Neuronal stem cell (in vitro differentiated cells): ENCODE data around the gene ADAMTS15.

Experiments used
- DNase-seq: peaks from one replicate; pipeline ENCODE4 v3.0.0-alpha.2; 2013; ENCODE audit warnings: low spot score
- H2AFZ ChIP-seq: one replicate; pipeline ENCODE4 v1.6.1; 2013; ENCODE audit warnings: mild to moderate bottlenecking, low read length, inconsistent platforms
- H2AK5ac ChIP-seq: 2 replicates; pipeline ENCODE4 v1.6.1; 2013; ENCODE audit warnings: low read depth, mild to moderate bottlenecking, inconsistent platforms, low read length, moderate library complexity, mixed read lengths
- H2BK120ac ChIP-seq: 2 replicates; pipeline ENCODE4 v1.6.1; 2013; ENCODE audit warnings: low read depth, mild to moderate bottlenecking, inconsistent platforms, low read length, moderate library complexity, mixed read lengths
- H2BK12ac ChIP-seq: one replicate; pipeline ENCODE4 v1.6.1; 2013; ENCODE audit warnings: low read length, inconsistent platforms
- H2BK15ac ChIP-seq: 2 replicates; pipeline ENCODE4 v1.6.1; 2013; ENCODE audit warnings: mild to moderate bottlenecking, low read length, inconsistent platforms, mixed read lengths
- H2BK5ac ChIP-seq: one replicate; pipeline ENCODE4 v1.6.1; 2013; ENCODE audit warnings: inconsistent platforms, mild to moderate bottlenecking, low read length, moderate library complexity
- H3K14ac ChIP-seq: one replicate; pipeline ENCODE4 v1.6.1; 2013; ENCODE audit warnings: low read length, inconsistent platforms
- H3K18ac ChIP-seq: 2 replicates; pipeline ENCODE4 v1.6.1; 2013; ENCODE audit warnings: low read length, inconsistent platforms
- H3K23ac ChIP-seq: 2 replicates; pipeline ENCODE4 v1.6.1; 2013; ENCODE audit warnings: low read depth, mild to moderate bottlenecking, mixed read lengths, low read length, inconsistent platforms; ENCODE audit not compliant: poor library complexity
- H3K27ac ChIP-seq: replicated peaks from 3 replicates; pipeline ENCODE4 v1.5.1; 2013; ENCODE audit warnings: low read length, inconsistent platforms
- H3K27me3 ChIP-seq, 3 experiments: 2 replicates each; pipeline ENCODE4 v1.6.1; 2013; ENCODE audit warnings: low read length in 3 of 3, mild to moderate bottlenecking in 2 of 3, inconsistent platforms in 1 of 3, low read depth in 1 of 3, mixed read lengths in 1 of 3, moderate library complexity in 1 of 3; ENCODE audit not compliant: control insufficient read depth in 3 of 3, insufficient read depth in 3 of 3
- H3K36me3 ChIP-seq, 2 donors: replicated peaks in 1 of 2; 2 replicates each; pipeline ENCODE4 v1.6.1; 2013; ENCODE audit warnings: low read length in 2 of 2; ENCODE audit not compliant: control insufficient read depth in 2 of 2, insufficient read depth in 2 of 2
- H3K4ac ChIP-seq: 2 replicates; pipeline ENCODE4 v1.6.1; 2013; ENCODE audit warnings: inconsistent platforms, mild to moderate bottlenecking, low read length, moderate library complexity
- H3K4me1 ChIP-seq, 2 donors: 1 replicate in 1 of 2; 2 replicates in 1 of 2; pipeline ENCODE4 v1.6.1; 2013; ENCODE audit warnings: low read length in 2 of 2, low read depth in 1 of 2; ENCODE audit not compliant: control insufficient read depth in 2 of 2, insufficient read depth in 1 of 2
- H3K4me2 ChIP-seq: one replicate; pipeline ENCODE4 v1.6.1; 2013; ENCODE audit warnings: mild to moderate bottlenecking, low read length, inconsistent platforms; ENCODE audit not compliant: insufficient read depth, poor library complexity, severe bottlenecking
- H3K4me3 ChIP-seq, 2 donors: 2 replicates each; pipeline ENCODE4 v1.5.1; 2013; ENCODE audit warnings: low read length in 2 of 2, mild to moderate bottlenecking in 2 of 2, inconsistent platforms in 1 of 2, moderate library complexity in 1 of 2
- H3K79me1 ChIP-seq: one replicate; pipeline ENCODE4 v1.6.1; 2013; ENCODE audit warnings: low read depth, mild to moderate bottlenecking, inconsistent platforms, low read length, moderate library complexity
- H3K9ac ChIP-seq: one replicate; pipeline ENCODE4 v1.6.1; 2013; ENCODE audit warnings: mild to moderate bottlenecking, low read depth, low read length, inconsistent platforms; ENCODE audit not compliant: poor library complexity
- H3K9me3 ChIP-seq, 2 donors: replicated peaks in 1 of 2; 2 replicates each; pipeline versions ENCODE3 to v1.6.1; 2013; ENCODE audit warnings: low read length in 2 of 2, mild to moderate bottlenecking in 2 of 2, inconsistent platforms in 1 of 2, low read depth in 1 of 2, mixed read lengths in 1 of 2, moderate library complexity in 1 of 2; ENCODE audit not compliant: control insufficient read depth in 2 of 2, insufficient read depth in 1 of 2
- H4K8ac ChIP-seq: one replicate; pipeline ENCODE4 v1.6.1; 2013; ENCODE audit warnings: low read depth, mild to moderate bottlenecking, inconsistent platforms, low read length, moderate library complexity
- H4K91ac ChIP-seq: one replicate; pipeline ENCODE4 v1.6.1; 2013; ENCODE audit warnings: low read length, low read depth, mild to moderate bottlenecking, inconsistent platforms; ENCODE audit not compliant: poor library complexity
- WGBS, 2 donors: extraction: QIAGEN DNeasy Blood & Tissue Kit; methylation state at CpG; one replicate each; pipeline ENCODE4 v1.1.7; 2013; ENCODE audit warnings: missing lambda C conversion rate in 2 of 2, mixed read lengths in 1 of 2; ENCODE audit not compliant: insufficient read length in 2 of 2, insufficient replicate concordance in 1 of 2; ENCODE audit errors: extremely low coverage in 2 of 2; 5-methylcytosine and 5-hydroxymethylcytosine counted together

The ADAMTS15 gene

GRCh38 chr11:130471731-130472433, 23.4 kb downstream of the ADAMTS15 start:
- Histone ChIP-seq H2BK120ac (no peak overlapping the region), H3K14ac (no peak overlapping the region), H3K9me3 (no peaks in the 10 kb centered on the region), H2AK5ac (no peak overlapping the region), H3K36me3 (peaks cover 0 to 5% of the 10 kb centered on the region in 2 donors), H3K23ac (no peak overlapping the region), H3K18ac (peak overlapping the region; percentile 67), H2BK12ac (no peak overlapping the region), H3K4ac (no peak overlapping the region), H3K79me1 (no peaks in the 10 kb centered on the region), H2BK15ac (no peak overlapping the region), H4K91ac (no peak overlapping the region), H2BK5ac (no peak overlapping the region), H3K4me2 (no peak overlapping the region), H3K27me3 (no peaks in the 10 kb centered on the region), H3K27ac (no peak overlapping the region), H3K9ac (no peak overlapping the region), H3K4me3 (no peak overlapping the region), H3K4me1 (peaks cover 3 to 4% of the 10 kb centered on the region in 2 donors), H2AFZ (no peak overlapping the region), H4K8ac (no peak overlapping the region)
- no peak for DNase-seq
- no CpG with 5 or more reads among the region's 11 CpGs for WGBS, 2 donors

- Histone ChIP-seq H3K36me3 (peaks cover 0 to 5% of the 10 kb centered on the region in 2 donors), H2AK5ac (peak overlapping the region; percentile 78), H3K4me1 (peaks cover 3 to 4% of the 10 kb centered on the region in 2 donors), H3K9ac (no peak overlapping the region), H2AFZ (no peak overlapping the region), H3K27ac (no peak overlapping the region), H3K4me3 (no peak overlapping the region), H4K91ac (no peak overlapping the region), H2BK120ac (peak overlapping the region; percentile 16), H3K18ac (peak overlapping the region; percentile 67), H3K27me3 (no peaks in the 10 kb centered on the region), H3K23ac (no peak overlapping the region), H3K9me3 (no peaks in the 10 kb centered on the region), H4K8ac (no peak overlapping the region), H2BK12ac (no peak overlapping the region), H2BK5ac (no peak overlapping the region), H3K79me1 (no peaks in the 10 kb centered on the region), H3K4me2 (no peak overlapping the region), H2BK15ac (no peak overlapping the region), H3K14ac (no peak overlapping the region), H3K4ac (no peak overlapping the region)
- DNase-seq, result no peak
- WGBS, 2 donors, result no CpG with 5 or more reads among the region's 7 CpGs
These were observed 24.1 kb downstream of the ADAMTS15 start for GRCh38 chr11:130472434-130472961.

- Histone ChIP-seq H3K27ac (no peak overlapping the region), H2BK120ac (peak overlapping the region; percentile 16), H2AFZ (no peak overlapping the region), H3K36me3 (peaks cover 0 to 5% of the 10 kb centered on the region in 2 donors), H3K18ac (peak overlapping the region; percentile 17), H3K4ac (no peak overlapping the region), H2BK5ac (peak overlapping the region; percentile 39), H3K23ac (peak overlapping the region; percentile 36), H3K9ac (peak overlapping the region; percentile 35), H2BK12ac (no peak overlapping the region), H2BK15ac (peak overlapping the region; percentile 68), H3K9me3 (no peaks in the 10 kb centered on the region), H3K14ac (peak overlapping the region; percentile 22), H3K4me2 (no peak overlapping the region), H3K79me1 (no peaks in the 10 kb centered on the region), H3K27me3 (no peaks in the 10 kb centered on the region), H3K4me3 (no peak overlapping the region), H2AK5ac (peak overlapping the region; percentile 78), H4K8ac (no peak overlapping the region), H3K4me1 (peaks cover 8 to 9% of the 10 kb centered on the region in 2 donors), H4K91ac (no peak overlapping the region)
- no peak for DNase-seq
- no CpG with 5 or more reads among the region's 52 CpGs for WGBS, 2 donors
These were observed 24.8 kb downstream of the ADAMTS15 start for GRCh38 chr11:130473056-130473794.

GRCh38 chr11:130473795-130474377, 25.4 kb downstream of the ADAMTS15 start:
- H2BK12ac ChIP-seq, result no peak overlapping the region
- no peak overlapping the region for H3K18ac ChIP-seq
- no peak overlapping the region for H4K8ac ChIP-seq
- no peak overlapping the region for H3K4me2 ChIP-seq
- H3K79me1 ChIP-seq, result no peaks in the 10 kb centered on the region
- H3K9me3 ChIP-seq, result no peaks in the 10 kb centered on the region
- H3K36me3 ChIP-seq, result peaks cover 0 to 5% of the 10 kb centered on the region in 2 donors
- peak overlapping the region; percentile 39 for H2BK5ac ChIP-seq
- no peak overlapping the region for H2AFZ ChIP-seq
- H2BK120ac ChIP-seq, result no peak overlapping the region
- DNase-seq, result no peak
- H3K9ac ChIP-seq, result no peak overlapping the region
- H3K4ac ChIP-seq, result no peak overlapping the region
- peak overlapping the region; percentile 34 for H2AK5ac ChIP-seq
- no CpG with 5 or more reads among the region's 21 CpGs for WGBS, 2 donors
- peaks cover 15% of the 10 kb centered on the region in 2 donors for H3K4me1 ChIP-seq
- H3K14ac ChIP-seq, result no peak overlapping the region
- no peaks in the 10 kb centered on the region for H3K27me3 ChIP-seq
- no peak overlapping the region for H3K4me3 ChIP-seq
- H3K23ac ChIP-seq, result no peak overlapping the region
- no peak overlapping the region for H3K27ac ChIP-seq
- H4K91ac ChIP-seq, result no peak overlapping the region
- H2BK15ac ChIP-seq, result no peak overlapping the region
